Tibial artery (tissue), 4 donors: Measurements from ENCODE around the gene SH2D7.

Experiments
- DNase-seq, 2 donors: peaks; one replicate each; pipeline ENCODE4 v3.0.0-alpha.2; 2019
- H3K27ac ChIP-seq, 2 donors: fragments of 200-600 bp; sonication (generic) in 1 of 2; 1 replicate in 1 of 2; 2 replicates in 1 of 2; pipeline ENCODE4 v1.5.1; 2018 to 2019; ENCODE audit warnings: mild to moderate bottlenecking in 1 of 2
- H3K27me3 ChIP-seq, 2 donors: fragments of 200-600 bp; sonication (generic) in 1 of 2; one replicate each; pipeline versions ENCODE4 v1.5.1 to v1.6.0; 2016 to 2019
- H3K36me3 ChIP-seq, 3 donors: fragments of 200-600 bp; sonication (generic) in 2 of 3; one replicate each; pipeline ENCODE4 v1.5.1; 2016 to 2019; ENCODE audit warnings: mild to moderate bottlenecking in 2 of 3
- H3K4me1 ChIP-seq, 4 donors: fragments of 200-600 bp; sonication (generic) in 2 of 4; 1 replicate in 3 of 4; 2 replicates in 1 of 4; pipeline ENCODE4 v1.5.1; 2016 to 2019
- H3K4me3 ChIP-seq, 2 donors: fragments of 200-600 bp; sonication (generic) in 1 of 2; 1 replicate in 1 of 2; 2 replicates in 1 of 2; pipeline ENCODE4 v1.5.1; 2018 to 2019; ENCODE audit warnings: mild to moderate bottlenecking in 2 of 2
- H3K9me3 ChIP-seq, 3 donors: fragments of 200-600 bp; sonication (generic) in 1 of 3; one replicate each; pipeline ENCODE4 v1.5.1; 2016 to 2019
- CTCF ChIP-seq, 2 experiments: fragments of 200-600 bp in 1 of 2; fragments of 450-650 bp in 1 of 2; IDR thresholded peaks; one replicate each; pipeline ENCODE4 v1.5.1; 2017 to 2019; ENCODE audit warnings: antibody characterized with exemption in 2 of 2, mild to moderate bottlenecking in 1 of 2, moderate library complexity in 1 of 2
- intact Hi-C: fragments of 100-400 bp; cut with DNase I; formaldehyde crosslinking; loops from one replicate; pipeline ENCODE4 v1.15.0; 2023; ENCODE audit warnings: low total_unique reads

SH2D7 gene

DNA sequence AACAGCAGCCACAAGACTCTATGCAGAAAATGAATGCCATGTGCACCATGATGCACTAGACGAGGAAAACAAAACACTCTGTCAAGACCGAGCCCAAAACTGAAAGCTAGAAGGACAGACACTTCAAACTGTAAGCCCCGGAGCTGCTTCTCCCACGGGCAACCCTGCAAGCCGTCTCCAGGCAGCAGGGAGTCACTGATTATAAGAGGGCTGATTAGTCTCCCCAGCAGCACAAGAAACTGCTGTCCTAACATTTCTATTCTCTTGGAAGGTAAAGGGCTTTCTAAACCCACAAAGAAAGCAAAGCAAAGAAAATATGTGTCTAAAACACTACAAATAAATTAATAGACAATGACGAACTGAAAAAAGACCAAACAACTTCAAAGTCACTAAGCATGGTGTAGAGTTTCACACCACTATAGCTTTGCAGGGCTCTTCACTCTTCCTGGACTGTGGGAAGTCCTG is 30.4 kb upstream of the SH2D7 start:
- TF ChIP-seq CTCF (IDR thresholded peaks at IDR 0.05): no peak
- Histone ChIP-seq H3K9me3 (no peaks in the 10 kb centered on the region), H3K36me3 (no peaks in the 10 kb centered on the region), H3K27me3 (no peaks in the 10 kb centered on the region), H3K4me1 (peaks cover 0 to 100% (median 69%) of the 10 kb centered on the region in 4 donors), H3K27ac (peak overlapping the region; percentile 81 to 87), H3K4me3 (no peak overlapping the region)
- intact Hi-C loops: no loop called here
- DNase-seq: peak in 1 of 2 donors; percentile 65

GRCh38 chr15:78063217-78063616 is 29.1 kb upstream of the SH2D7 start:
- H3K36me3 ChIP-seq: no peaks in the 10 kb centered on the region
- H3K4me3 ChIP-seq: no peak overlapping the region
- DNase-seq: no peak
- intact Hi-C loops: no loop called here
- no peak for TF ChIP-seq CTCF (IDR thresholded peaks at IDR 0.05)
- peaks cover 0 to 100% (median 76%) of the 10 kb centered on the region in 4 donors for H3K4me1 ChIP-seq
- H3K9me3 ChIP-seq: no peaks in the 10 kb centered on the region
- no peaks in the 10 kb centered on the region for H3K27me3 ChIP-seq
- H3K27ac ChIP-seq: peak overlapping the region; percentile 81 to 87

- H3K4me3 ChIP-seq: no peak overlapping the region
- H3K36me3 ChIP-seq: no peaks in the 10 kb centered on the region
- TF ChIP-seq CTCF (IDR thresholded peaks at IDR 0.05): no peak
- H3K9me3 ChIP-seq: no peaks in the 10 kb centered on the region
- no peaks in the 10 kb centered on the region for H3K27me3 ChIP-seq
- peak in 1 of 2 donors; percentile 48 for DNase-seq
- intact Hi-C loops: no loop called here
- H3K4me1 ChIP-seq: peaks cover 0 to 100% (median 78%) of the 10 kb centered on the region in 4 donors
- H3K27ac ChIP-seq: peak overlapping the region; percentile 81 to 87
These were observed 28.4 kb upstream of the SH2D7 start for GRCh38 chr15:78063970-78064385.

GRCh38 chr15:78064544-78064943 is 27.8 kb upstream of the SH2D7 start:
- Histone ChIP-seq H3K4me1 (peaks cover 0 to 100% (median 77%) of the 10 kb centered on the region in 4 donors), H3K36me3 (no peaks in the 10 kb centered on the region), H3K4me3 (peak overlapping the region in 1 of 2 donors; percentile 22), H3K9me3 (no peaks in the 10 kb centered on the region), H3K27me3 (no peaks in the 10 kb centered on the region), H3K27ac (peak overlapping the region; percentile 81 to 87)
- no peak for TF ChIP-seq CTCF (IDR thresholded peaks at IDR 0.05)
- peak in 1 of 2 donors; percentile 4 for DNase-seq
- intact Hi-C loops: no loop called here

DNA sequence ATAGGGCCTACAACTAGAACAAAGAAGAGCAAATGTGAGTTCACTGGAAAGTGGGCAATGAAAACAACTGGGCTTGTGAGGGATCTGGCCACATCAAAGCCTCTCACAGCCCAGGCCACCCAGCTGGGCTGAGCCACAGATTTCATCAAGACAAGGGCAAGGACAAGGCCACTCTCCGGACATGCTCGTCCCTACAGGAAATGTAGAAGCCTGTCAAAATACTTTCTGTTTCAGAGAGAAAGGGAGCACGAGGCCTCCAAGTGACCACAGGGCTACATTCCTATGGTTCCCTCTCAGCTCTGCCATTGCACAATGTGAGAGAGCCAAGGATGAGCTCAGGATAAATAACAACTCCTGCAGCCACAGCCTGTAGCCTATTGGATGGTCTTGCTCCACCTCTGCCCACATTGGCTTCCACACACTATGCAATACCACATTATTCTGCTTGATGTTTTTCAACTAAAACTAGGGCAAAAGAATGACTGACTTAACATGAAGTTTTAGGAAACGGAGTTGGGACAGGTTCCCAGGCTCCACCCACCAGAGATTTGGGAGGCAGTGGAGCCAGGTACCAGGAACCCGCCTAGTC is 27.0 kb upstream of the SH2D7 start:
- H3K4me3 ChIP-seq: peak overlapping the region in 1 of 2 donors; percentile 22
- no peaks in the 10 kb centered on the region for H3K9me3 ChIP-seq
- intact Hi-C loops: loop anchor here (5.0 kb wide), 1 partner anchor 53 kb away; no protein-coding TSS in a partner anchor
- peaks cover 0 to 100% (median 80%) of the 10 kb centered on the region in 4 donors for H3K4me1 ChIP-seq
- no peaks in the 10 kb centered on the region for H3K36me3 ChIP-seq
- no peak for TF ChIP-seq CTCF (IDR thresholded peaks at IDR 0.05)
- peak overlapping the region; percentile 81 to 87 for H3K27ac ChIP-seq
- no peaks in the 10 kb centered on the region for H3K27me3 ChIP-seq
- peak; percentile 91 to 94 for DNase-seq
